Measurements from ENCODE around the gene SLC2A8.

The SLC2A8 gene

GRCh38 chr9:127390563-127390962 lies 6.4 kb upstream of the SLC2A8 start:
- Mint-ChIP-seq H3K9me3 (ENCODE audit: low read depth) (no peaks in the 10 kb centered on the region), H3K27ac (no peak overlapping the region), H3K36me3 (no peaks in the 10 kb centered on the region), H3K4me3 (no peak overlapping the region), H3K27me3 (peaks cover 50% of the 10 kb centered on the region), H3K4me1 (ENCODE audit: low read depth) (peaks cover 37% of the 10 kb centered on the region)

- Mint-ChIP-seq H3K9me3 (ENCODE audit: low read depth) (no peaks in the 10 kb centered on the region), H3K27me3 (peaks cover 44% of the 10 kb centered on the region)
Measured at GRCh38 chr9:127392166-127392565, 4.8 kb upstream of the SLC2A8 start.

GRCh38 chr9:127392976-127393375 lies 4.0 kb upstream of the SLC2A8 start:
- H3K27me3 Mint-ChIP-seq = peaks cover 44% of the 10 kb centered on the region
- H3K4me3 Mint-ChIP-seq = no peak overlapping the region

More at GRCh38 chr9:127392166-127392565, 4.8 kb upstream of the SLC2A8 start:
- Mint-ChIP-seq H3K4me3 (no peak overlapping the region), H3K36me3 (no peaks in the 10 kb centered on the region), H3K4me1 (ENCODE audit: low read depth) (peaks cover 32% of the 10 kb centered on the region), H3K27ac (no peak overlapping the region)

GRCh38 chr9:127393645-127394044 lies 3.3 kb upstream of the SLC2A8 start:
- Mint-ChIP-seq H3K4me1 (ENCODE audit: low read depth) (peaks cover 29% of the 10 kb centered on the region), H3K27ac (no peak overlapping the region), H3K36me3 (no peaks in the 10 kb centered on the region), H3K4me3 (no peak overlapping the region), H3K9me3 (ENCODE audit: low read depth) (no peaks in the 10 kb centered on the region), H3K27me3 (peaks cover 47% of the 10 kb centered on the region)

More at GRCh38 chr9:127392976-127393375, 4.0 kb upstream of the SLC2A8 start:
- no peaks in the 10 kb centered on the region for H3K9me3 Mint-ChIP-seq (ENCODE audit: low read depth)
- no peaks in the 10 kb centered on the region for H3K36me3 Mint-ChIP-seq
- H3K4me1 Mint-ChIP-seq (ENCODE audit: low read depth) = peaks cover 29% of the 10 kb centered on the region
- H3K27ac Mint-ChIP-seq = no peak overlapping the region

- H3K27me3 Mint-ChIP-seq = peaks cover 48% of the 10 kb centered on the region
- no peaks in the 10 kb centered on the region for H3K36me3 Mint-ChIP-seq
- H3K9me3 Mint-ChIP-seq (ENCODE audit: low read depth) = no peaks in the 10 kb centered on the region
- peaks cover 12% of the 10 kb centered on the region for H3K4me1 Mint-ChIP-seq (ENCODE audit: low read depth)
- H3K27ac Mint-ChIP-seq = no peak overlapping the region
- peak overlapping the region; percentile 60 for H3K4me3 Mint-ChIP-seq
Measured at GRCh38 chr9:127395497-127396252, 1.3 kb upstream of the SLC2A8 start.

DNA sequence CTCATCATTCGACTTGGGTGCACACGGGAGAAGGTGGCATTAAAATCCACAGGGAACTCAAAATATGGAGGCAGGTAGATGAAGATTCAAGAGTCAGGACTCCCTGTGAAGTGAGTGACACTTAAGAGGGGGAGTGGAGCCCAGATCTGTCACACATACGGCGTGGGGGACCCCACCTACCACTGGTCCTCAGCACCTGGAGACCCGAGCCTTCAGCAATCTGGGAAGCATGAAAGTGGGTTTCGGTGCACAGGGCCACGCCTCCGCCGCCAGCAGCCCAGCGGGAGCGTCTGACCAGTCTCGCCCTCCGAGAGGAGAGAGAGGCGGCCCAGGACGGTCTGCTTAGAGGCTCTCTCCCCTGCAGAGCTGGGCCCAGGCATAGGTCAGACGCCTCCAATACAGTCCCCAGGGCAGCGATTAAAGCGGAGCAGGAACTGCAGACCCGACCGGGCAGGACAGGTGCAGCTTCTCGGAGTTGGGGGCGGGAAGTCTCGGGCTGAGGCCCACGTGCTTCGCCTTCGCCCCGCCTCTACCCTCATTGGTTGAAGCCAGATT lies 639 bp upstream of the SLC2A8 start:
- Mint-ChIP-seq H3K27ac (no peak overlapping the region), H3K4me3 (peak overlapping the region; percentile 60), H3K27me3 (peaks cover 51% of the 10 kb centered on the region), H3K4me1 (ENCODE audit: low read depth) (peaks cover 12% of the 10 kb centered on the region), H3K9me3 (ENCODE audit: low read depth) (no peaks in the 10 kb centered on the region), H3K36me3 (no peaks in the 10 kb centered on the region)

DNA sequence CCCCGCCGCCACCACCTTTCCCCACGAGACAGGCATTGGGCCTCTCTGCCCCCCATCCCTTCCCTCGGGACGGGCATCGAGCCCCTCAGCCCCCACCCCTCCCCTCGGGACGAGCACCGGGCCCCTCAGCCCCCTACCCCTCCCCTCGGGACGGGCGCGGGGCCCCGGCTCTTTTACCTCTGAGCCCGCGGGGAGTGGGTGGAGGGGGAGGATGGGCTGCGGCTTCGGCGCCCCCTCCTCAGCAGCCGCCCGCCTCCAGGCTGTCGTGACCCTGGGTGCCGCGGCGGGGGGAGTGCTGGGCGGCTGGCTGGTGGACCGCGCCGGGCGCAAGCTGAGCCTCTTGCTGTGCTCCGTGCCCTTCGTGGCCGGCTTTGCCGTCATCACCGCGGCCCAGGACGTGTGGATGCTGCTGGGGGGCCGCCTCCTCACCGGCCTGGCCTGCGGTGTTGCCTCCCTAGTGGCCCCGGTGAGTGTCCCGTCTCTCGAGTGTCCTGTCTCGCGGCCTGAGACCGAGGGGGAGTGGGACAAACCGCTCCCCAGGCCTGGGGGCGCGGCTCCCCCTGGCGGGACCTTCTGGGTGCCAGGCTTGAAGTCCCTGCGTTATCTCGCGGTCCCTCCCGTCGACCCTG lies 791 bp downstream of the SLC2A8 start:
- no peaks in the 10 kb centered on the region for H3K36me3 Mint-ChIP-seq
- H3K4me1 Mint-ChIP-seq (ENCODE audit: low read depth) = peaks cover 12% of the 10 kb centered on the region
- peaks cover 49% of the 10 kb centered on the region for H3K27me3 Mint-ChIP-seq
- no peak overlapping the region for H3K27ac Mint-ChIP-seq
- H3K4me3 Mint-ChIP-seq = peak overlapping the region; percentile 70
- H3K9me3 Mint-ChIP-seq (ENCODE audit: low read depth) = no peaks in the 10 kb centered on the region

DNA sequence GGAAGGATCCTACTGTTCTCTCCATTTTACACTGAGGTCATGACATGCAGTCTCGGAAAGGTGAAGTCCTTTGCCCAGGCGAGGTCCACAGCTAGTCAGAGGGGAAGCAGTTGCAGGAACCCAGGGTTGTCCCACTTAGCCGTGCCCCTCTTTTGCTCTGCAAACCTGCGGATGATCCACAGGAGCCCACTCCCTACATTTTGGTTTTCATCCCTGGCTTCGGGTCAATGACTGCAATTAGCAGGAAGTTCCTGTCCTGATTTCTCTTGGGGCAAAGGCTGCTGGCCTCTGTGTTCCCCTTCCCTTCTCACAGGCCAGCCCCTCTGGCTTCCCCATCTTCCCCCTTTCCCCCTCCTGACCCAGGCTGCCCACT lies 1.3 kb downstream of the SLC2A8 start:
- H3K36me3 Mint-ChIP-seq = no peaks in the 10 kb centered on the region
- peaks cover 44% of the 10 kb centered on the region for H3K27me3 Mint-ChIP-seq
- peaks cover 12% of the 10 kb centered on the region for H3K4me1 Mint-ChIP-seq (ENCODE audit: low read depth)

DNA sequence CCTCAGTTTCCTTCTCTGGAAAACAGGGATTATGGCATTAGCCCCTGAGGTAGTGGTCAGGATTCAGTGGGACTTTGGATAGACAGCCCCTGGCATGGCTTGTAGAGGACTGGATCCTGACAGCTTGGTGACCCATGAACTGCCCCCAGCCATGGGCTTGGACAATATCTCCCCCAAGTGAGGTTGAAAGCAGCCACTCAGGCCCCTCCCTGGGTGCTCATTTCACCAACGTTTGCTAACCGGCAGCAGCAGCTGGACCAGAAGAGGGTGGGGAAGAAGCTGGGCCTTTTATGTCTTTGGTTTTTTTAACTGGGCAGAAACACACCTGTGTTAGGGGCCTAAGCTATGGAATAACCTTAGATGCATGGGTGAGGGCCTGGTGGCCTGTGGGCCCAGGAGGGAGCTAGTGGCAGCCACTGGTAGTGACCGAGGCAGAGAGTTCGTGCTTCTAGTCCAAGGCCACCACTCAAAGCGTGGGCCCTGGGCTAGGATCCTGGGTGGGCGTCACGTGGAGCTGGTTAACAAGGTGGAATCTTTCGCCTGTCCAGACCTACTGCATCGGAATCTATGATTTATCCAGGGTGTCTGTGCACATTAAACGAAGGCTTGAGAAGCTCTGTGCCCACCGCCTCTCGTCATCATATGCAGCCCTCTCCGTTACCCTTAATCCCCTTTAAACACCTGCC lies 1.9 kb downstream of the SLC2A8 start:
- Mint-ChIP-seq H3K4me3 (peak overlapping the region; percentile 70), H3K9me3 (ENCODE audit: low read depth) (no peaks in the 10 kb centered on the region), H3K27me3 (peaks cover 39% of the 10 kb centered on the region), H3K27ac (no peak overlapping the region), H3K36me3 (no peaks in the 10 kb centered on the region), H3K4me1 (ENCODE audit: low read depth) (peaks cover 12% of the 10 kb centered on the region)

More for the DNA sequence above, 1.3 kb downstream of the SLC2A8 start:
- Mint-ChIP-seq H3K9me3 (ENCODE audit: low read depth) (no peaks in the 10 kb centered on the region), H3K4me3 (peak overlapping the region; percentile 70), H3K27ac (no peak overlapping the region)

DNA sequence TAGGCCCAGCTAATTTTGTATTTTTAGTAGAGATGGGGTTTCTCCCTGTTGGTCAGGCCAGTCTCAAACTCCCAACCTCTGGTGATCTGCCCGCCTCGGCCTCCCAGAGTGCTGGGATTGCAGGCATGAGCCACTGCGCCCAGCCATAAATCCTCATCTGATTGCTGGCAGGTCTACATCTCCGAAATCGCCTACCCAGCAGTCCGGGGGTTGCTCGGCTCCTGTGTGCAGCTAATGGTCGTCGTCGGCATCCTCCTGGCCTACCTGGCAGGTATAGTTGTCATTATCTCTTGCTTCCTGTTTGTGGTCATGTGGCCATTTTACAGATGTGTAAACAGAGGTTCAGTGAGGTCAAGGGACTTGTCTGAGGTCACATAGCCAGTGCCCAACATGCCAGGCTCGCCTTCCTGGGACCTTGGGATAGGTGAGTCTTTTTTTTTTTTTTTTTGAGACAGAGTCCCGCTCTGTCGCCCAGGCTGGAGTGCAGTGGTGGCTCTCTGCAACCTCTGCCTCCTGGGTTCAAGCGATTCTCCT lies 2.8 kb downstream of the SLC2A8 start:
- Mint-ChIP-seq H3K27ac (no peak overlapping the region), H3K9me3 (ENCODE audit: low read depth) (no peaks in the 10 kb centered on the region), H3K4me3 (no peak overlapping the region), H3K27me3 (peaks cover 35% of the 10 kb centered on the region), H3K36me3 (no peaks in the 10 kb centered on the region), H3K4me1 (ENCODE audit: low read depth) (peaks cover 12% of the 10 kb centered on the region)

DNA sequence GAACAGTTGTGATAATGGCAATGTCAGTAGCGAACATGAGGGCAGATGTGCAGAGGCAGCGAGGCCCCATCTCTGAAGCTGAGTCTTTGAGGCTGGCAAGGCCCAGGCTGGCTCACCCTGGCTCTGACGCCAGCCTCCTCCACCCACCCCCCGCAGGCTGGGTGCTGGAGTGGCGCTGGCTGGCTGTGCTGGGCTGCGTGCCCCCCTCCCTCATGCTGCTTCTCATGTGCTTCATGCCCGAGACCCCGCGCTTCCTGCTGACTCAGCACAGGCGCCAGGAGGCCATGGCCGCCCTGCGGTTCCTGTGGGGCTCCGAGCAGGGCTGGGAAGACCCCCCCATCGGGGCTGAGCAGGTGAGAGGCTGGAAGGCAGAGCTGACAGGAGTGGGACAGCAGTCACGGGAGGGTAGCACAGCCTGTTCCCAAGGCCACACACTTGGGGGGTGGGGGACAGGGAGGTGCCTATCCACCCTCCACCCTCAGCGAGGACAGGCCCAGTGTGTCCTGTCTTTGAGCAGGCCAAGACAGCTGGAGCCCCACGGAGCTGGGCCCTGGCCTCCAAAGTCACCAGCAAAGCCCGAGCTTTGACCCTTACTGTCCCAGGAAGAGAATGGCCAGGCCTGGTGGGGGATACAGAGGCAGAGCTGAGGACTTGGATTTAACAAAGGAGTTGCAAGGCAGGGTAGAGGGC lies 5.6 kb downstream of the SLC2A8 start:
- no peaks in the 10 kb centered on the region for H3K9me3 Mint-ChIP-seq (ENCODE audit: low read depth)
- H3K4me3 Mint-ChIP-seq = no peak overlapping the region
- H3K4me1 Mint-ChIP-seq (ENCODE audit: low read depth) = peaks cover 6% of the 10 kb centered on the region
- H3K27me3 Mint-ChIP-seq = peaks cover 28% of the 10 kb centered on the region
- no peaks in the 10 kb centered on the region for H3K36me3 Mint-ChIP-seq
- H3K27ac Mint-ChIP-seq = no peak overlapping the region

- Mint-ChIP-seq H3K36me3 (no peaks in the 10 kb centered on the region), H3K4me1 (ENCODE audit: low read depth) (no peaks in the 10 kb centered on the region), H3K9me3 (ENCODE audit: low read depth) (no peaks in the 10 kb centered on the region), H3K4me3 (no peak overlapping the region), H3K27ac (no peak overlapping the region), H3K27me3 (peaks cover 25% of the 10 kb centered on the region)
Measured at GRCh38 chr9:127403507-127404192, 6.7 kb downstream of the SLC2A8 start.

GRCh38 chr9:127404631-127405030 lies 7.7 kb downstream of the SLC2A8 start:
- Mint-ChIP-seq H3K9me3 (ENCODE audit: low read depth) (no peaks in the 10 kb centered on the region), H3K27me3 (peaks cover 24% of the 10 kb centered on the region), H3K36me3 (no peaks in the 10 kb centered on the region), H3K4me3 (no peak overlapping the region), H3K27ac (no peak overlapping the region), H3K4me1 (ENCODE audit: low read depth) (no peaks in the 10 kb centered on the region)
